PC-3 (cell line): Measurements from ENCODE around the gene NPIPB6.

Experiments
- EZH2 ChIP-seq: fragments of 300-600 bp; sonication (generic); IDR thresholded peaks from one replicate; pipeline ENCODE4 v1.6.1; 2017; ENCODE audit warnings: antibody characterized with exemption, mild to moderate bottlenecking, low read length; ENCODE audit not compliant: unreplicated experiment
- TF ChIP-seq, protein P1 (sequence below): fragments of 300-600 bp; sonication (generic); conservative IDR thresholded peaks from 2 replicates; pipeline ENCODE4 v1.5.1; 2017; ENCODE audit warnings: antibody characterized with exemption, low read depth, mild to moderate bottlenecking, low read length

DNA sequence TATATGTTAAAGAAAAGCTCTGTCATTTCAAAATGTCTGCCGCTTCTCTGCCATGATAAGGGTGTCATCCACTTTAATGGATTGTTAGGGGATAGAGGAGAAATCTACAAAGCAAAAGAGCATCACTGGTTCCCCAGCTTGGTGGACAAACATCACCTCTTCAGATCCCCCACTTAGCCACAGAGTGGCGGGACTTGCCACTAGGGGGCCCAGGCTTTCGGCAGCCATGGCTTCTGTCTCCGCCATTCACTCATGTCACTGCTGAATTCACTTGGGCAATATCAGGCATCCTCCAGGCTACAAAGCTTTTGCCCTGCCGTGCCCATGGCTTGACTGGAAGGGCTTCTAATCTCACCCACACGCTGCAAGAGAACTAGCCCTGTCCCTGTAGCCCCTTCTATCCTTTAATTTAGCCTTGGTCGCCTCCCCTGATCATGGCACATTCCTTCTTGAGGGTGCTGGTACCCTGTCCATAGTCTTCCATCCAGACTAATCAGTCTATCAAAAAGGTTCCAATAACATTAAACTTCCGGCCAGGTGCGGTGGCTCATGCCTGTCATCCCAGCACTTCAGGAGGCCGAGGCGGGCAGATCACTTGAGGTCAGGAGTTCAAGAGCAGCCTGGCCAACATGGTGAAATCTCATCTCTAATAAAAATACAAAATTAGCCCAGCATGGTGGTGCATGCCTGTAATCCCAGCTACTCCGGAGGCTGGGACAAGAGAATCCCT, 36.3 kb downstream of the NPIPB6 start:
- TF ChIP-seq EZH2, result no peak
- TF ChIP-seq, protein P1, sequence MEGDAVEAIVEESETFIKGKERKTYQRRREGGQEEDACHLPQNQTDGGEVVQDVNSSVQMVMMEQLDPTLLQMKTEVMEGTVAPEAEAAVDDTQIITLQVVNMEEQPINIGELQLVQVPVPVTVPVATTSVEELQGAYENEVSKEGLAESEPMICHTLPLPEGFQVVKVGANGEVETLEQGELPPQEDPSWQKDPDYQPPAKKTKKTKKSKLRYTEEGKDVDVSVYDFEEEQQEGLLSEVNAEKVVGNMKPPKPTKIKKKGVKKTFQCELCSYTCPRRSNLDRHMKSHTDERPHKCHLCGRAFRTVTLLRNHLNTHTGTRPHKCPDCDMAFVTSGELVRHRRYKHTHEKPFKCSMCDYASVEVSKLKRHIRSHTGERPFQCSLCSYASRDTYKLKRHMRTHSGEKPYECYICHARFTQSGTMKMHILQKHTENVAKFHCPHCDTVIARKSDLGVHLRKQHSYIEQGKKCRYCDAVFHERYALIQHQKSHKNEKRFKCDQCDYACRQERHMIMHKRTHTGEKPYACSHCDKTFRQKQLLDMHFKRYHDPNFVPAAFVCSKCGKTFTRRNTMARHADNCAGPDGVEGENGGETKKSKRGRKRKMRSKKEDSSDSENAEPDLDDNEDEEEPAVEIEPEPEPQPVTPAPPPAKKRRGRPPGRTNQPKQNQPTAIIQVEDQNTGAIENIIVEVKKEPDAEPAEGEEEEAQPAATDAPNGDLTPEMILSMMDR, result peak; percentile 59
